Body of pancreas (tissue), 4 donors: ENCODE results near the gene NHP2.

Experiments used
- POLR2A ChIP-seq, 3 donors: fragments of 450-650 bp; IDR thresholded peaks; one replicate each; pipeline ENCODE4 v1.6.1; 2016; ENCODE audit warnings: antibody characterized with exemption in 3 of 3, mild to moderate bottlenecking in 2 of 3
- TF ChIP-seq, protein P1 (sequence below), 7 experiments: fragments of 450-650 bp in 4 of 7; fragments of 200-600 bp in 3 of 7; sonication (generic) in 3 of 7; IDR thresholded peaks; one replicate each; pipeline ENCODE4 v1.5.1; 2016 to 2019; ENCODE audit warnings: antibody characterized with exemption in 7 of 7

DNA sequence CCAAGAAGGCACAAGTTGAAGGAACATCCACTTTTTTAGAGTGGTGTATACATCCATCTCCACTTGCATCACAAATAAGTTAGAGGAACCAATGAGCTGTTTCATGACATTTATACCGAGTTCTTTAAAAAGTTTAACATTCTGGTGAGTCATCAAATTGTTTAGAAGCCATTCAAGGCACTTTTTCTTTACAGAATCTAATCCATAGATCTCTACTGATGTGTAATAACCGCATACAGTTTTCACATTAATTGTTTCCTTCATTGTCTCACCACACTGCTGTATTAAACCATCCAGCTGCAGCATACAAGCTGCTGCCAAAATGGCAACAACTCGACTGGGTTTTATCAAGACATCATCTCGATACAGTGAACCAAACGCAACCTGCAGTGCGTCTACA, 32.7 kb upstream of the NHP2 start:
- TF ChIP-seq, protein P1, sequence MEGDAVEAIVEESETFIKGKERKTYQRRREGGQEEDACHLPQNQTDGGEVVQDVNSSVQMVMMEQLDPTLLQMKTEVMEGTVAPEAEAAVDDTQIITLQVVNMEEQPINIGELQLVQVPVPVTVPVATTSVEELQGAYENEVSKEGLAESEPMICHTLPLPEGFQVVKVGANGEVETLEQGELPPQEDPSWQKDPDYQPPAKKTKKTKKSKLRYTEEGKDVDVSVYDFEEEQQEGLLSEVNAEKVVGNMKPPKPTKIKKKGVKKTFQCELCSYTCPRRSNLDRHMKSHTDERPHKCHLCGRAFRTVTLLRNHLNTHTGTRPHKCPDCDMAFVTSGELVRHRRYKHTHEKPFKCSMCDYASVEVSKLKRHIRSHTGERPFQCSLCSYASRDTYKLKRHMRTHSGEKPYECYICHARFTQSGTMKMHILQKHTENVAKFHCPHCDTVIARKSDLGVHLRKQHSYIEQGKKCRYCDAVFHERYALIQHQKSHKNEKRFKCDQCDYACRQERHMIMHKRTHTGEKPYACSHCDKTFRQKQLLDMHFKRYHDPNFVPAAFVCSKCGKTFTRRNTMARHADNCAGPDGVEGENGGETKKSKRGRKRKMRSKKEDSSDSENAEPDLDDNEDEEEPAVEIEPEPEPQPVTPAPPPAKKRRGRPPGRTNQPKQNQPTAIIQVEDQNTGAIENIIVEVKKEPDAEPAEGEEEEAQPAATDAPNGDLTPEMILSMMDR (IDR thresholded peaks at IDR 0.05): no peak
- no peak for TF ChIP-seq POLR2A (IDR thresholded peaks at IDR 0.05)
